HepG2 (cell line): Measurements from ENCODE around the gene ZFAND2B. TPM values are rescaled to one million over a fixed set of nuclear protein-coding genes. Genes with fewer than 3 reads are reported as not detected.
A peak's percentile ranks its signal among the peaks of the same experiment; 100 is the strongest.

ENCODE experiments used
- CSRNP1 ChIP-seq: sonication (generic); formaldehyde crosslinking; IDR thresholded peaks from 2 replicates; pipeline ENCODE4 v1.8.1; 2023; ENCODE audit warnings: mild to moderate bottlenecking, missing genetic modification reagents
- DMTF1 ChIP-seq: sonication (generic); formaldehyde crosslinking; IDR thresholded peaks from 2 replicates; pipeline ENCODE4 v1.4.0; 2020; ENCODE audit warnings: mild to moderate bottlenecking, missing genetic modification reagents
- HNF1A ChIP-seq, 2 experiments: sonication (generic) in 1 of 2; formaldehyde crosslinking in 1 of 2; IDR thresholded peaks; 2 replicates each; pipeline versions ENCODE4 v1.4.0 to v1.6.1; 2016 to 2020; ENCODE audit warnings: borderline replicate concordance in 1 of 2, low read depth in 1 of 2, mild to moderate bottlenecking in 1 of 2, missing genetic modification reagents in 1 of 2
- JARID2 ChIP-seq: sonication (generic); formaldehyde crosslinking; IDR thresholded peaks from 2 replicates; pipeline ENCODE4 v1.8.1; 2023; ENCODE audit warnings: missing genetic modification reagents, inconsistent platforms; ENCODE audit not compliant: insufficient replicate concordance
- KDM3A ChIP-seq: IDR thresholded peaks from 2 replicates; pipeline ENCODE4 v1.6.1; 2018; ENCODE audit warnings: low read depth, missing compliant biosample characterization
- PBX2 ChIP-seq: IDR thresholded peaks from 2 replicates; pipeline ENCODE4 v1.6.1; 2016; ENCODE audit warnings: control low read depth
- PHF5A ChIP-seq: IDR thresholded peaks from one replicate; pipeline ENCODE4 v1.6.1; 2018; ENCODE audit warnings: low read depth, missing genetic modification reagents; ENCODE audit not compliant: unreplicated experiment
- POGZ ChIP-seq: sonication (generic); formaldehyde crosslinking; IDR thresholded peaks from 2 replicates; pipeline ENCODE4 v1.4.0; 2020; ENCODE audit warnings: mild to moderate bottlenecking, missing genetic modification reagents
- THYN1 ChIP-seq: sonication (generic); formaldehyde crosslinking; IDR thresholded peaks from 2 replicates; pipeline ENCODE4 v1.8.1; 2023; ENCODE audit warnings: low read depth, mild to moderate bottlenecking, moderate library complexity, missing genetic modification reagents, borderline replicate concordance
- UBTF ChIP-seq: sonication (generic); formaldehyde crosslinking; IDR thresholded peaks from 2 replicates; pipeline ENCODE4 v1.4.0; 2020; ENCODE audit warnings: mild to moderate bottlenecking, missing genetic modification reagents
- ZFP41 ChIP-seq: sonication (generic); formaldehyde crosslinking; IDR thresholded peaks from 2 replicates; pipeline ENCODE4 v1.4.0; 2020; ENCODE audit warnings: mild to moderate bottlenecking, missing genetic modification reagents, borderline replicate concordance
- ZNF253 ChIP-seq: sonication (generic); formaldehyde crosslinking; IDR thresholded peaks from 2 replicates; pipeline ENCODE4 v1.8.0; 2022; ENCODE audit warnings: mild to moderate bottlenecking, missing genetic modification reagents, borderline replicate concordance
- ZXDC ChIP-seq: sonication (generic); formaldehyde crosslinking; IDR thresholded peaks from 2 replicates; pipeline ENCODE4 v1.5.0; 2020; ENCODE audit warnings: mild to moderate bottlenecking, missing genetic modification reagents
- polyA plus RNA-seq, 8 experiments: library from polyadenylated mRNA; depleted of rRNA in 3 of 8; stranded (reverse) in 7 of 8; unstranded in 1 of 8; fragments of >200 nt; fragmentation: Illumina TruSeq in 4 of 8; extraction: Trizol in 4 of 8; gene quantifications; 2 replicates each; pipeline versions ENCODE4 v1.2.1 to v1.2.3, GENCODE V29; 2011 to 2016; ENCODE audit warnings: low read depth in 4 of 8, missing spikeins in 1 of 8, mixed read lengths in 1 of 8; ENCODE audit not compliant: insufficient read depth in 1 of 8
- total RNA-seq, 5 experiments: library from RNA; depleted of rRNA; stranded (reverse); fragments of >200 nt; fragmentation: Illumina TruSeq; extraction: Trizol; gene quantifications; 2 replicates each; pipeline ENCODE4 v1.2.3, GENCODE V29; 2016; ENCODE audit warnings: low read depth in 1 of 5

Gene ZFAND2B
- total and polyA plus RNA-seq, 2 of the 13 experiments (the other 11 are each of a cell fraction or from before 2014, with no cell fraction given) = 53.3 to 115 TPM

- TF ChIP-seq HNF1A (IDR thresholded peaks at IDR 0.05; ENCODE audit: low read depth) = no peak
- TF ChIP-seq HNF1A (CRISPR knock-in tag; IDR thresholded peaks at IDR 0.05; ENCODE audit: borderline replicate concordance) = peak; percentile 14; the same call in 1 of the 2 replicates
- TF ChIP-seq ZNF253 (CRISPR knock-in tag) = 0 out of 2 replicates have a peak, but pooled peaks have one; percentile 12
- TF ChIP-seq DMTF1 (CRISPR knock-in tag) = no peak
- no peak for TF ChIP-seq JARID2 (CRISPR knock-in tag)
- TF ChIP-seq UBTF (CRISPR knock-in tag) = peak; percentile 11; the same call in 1 of the 2 replicates
- TF ChIP-seq ZXDC (CRISPR knock-in tag) = peak; percentile 69; the same call in 1 of the 2 replicates
- 0 out of 2 replicates have a peak, but pooled peaks have one; percentile 31 for TF ChIP-seq CSRNP1 (CRISPR knock-in tag)
- TF ChIP-seq THYN1 (CRISPR knock-in tag) = no peak
- TF ChIP-seq POGZ (CRISPR knock-in tag) = no peak
- TF ChIP-seq ZFP41 (CRISPR knock-in tag) = 0 out of 2 replicates have a peak, but pooled peaks have one; percentile 21
- TF ChIP-seq KDM3A = 0 out of 2 replicates have a peak, but pooled peaks have one; percentile 7
- TF ChIP-seq PHF5A (CRISPR knock-in tag) = no peak
- no peak for TF ChIP-seq PBX2 (CRISPR knock-in tag)
These were observed 22.3 kb downstream of the ZFAND2B start (continued) for GRCh38 chr2:219228911-219229304.
